Psoas muscle (tissue), 8 donors: ENCODE data around the gene TARBP1. TPM values are rescaled to one million over a fixed set of nuclear protein-coding genes. Genes with fewer than 3 reads are reported as not detected.

Experiments used
- ATAC-seq, 4 donors: fragments of 200-7000 bp; cut with Tn5 transposase; one replicate each; pipeline ENCODE4 v1.9.1; 2020; ENCODE audit warnings: moderate library complexity in 3 of 4, mild to moderate bottlenecking in 2 of 4
- DNase-seq, 2 donors: peaks; one replicate each; pipeline ENCODE4 v3.0.0-alpha.2; 2020
- H3K27ac ChIP-seq: fragments of 200-600 bp; one replicate; pipeline ENCODE4 v1.8.0; 2022
- H3K27me3 ChIP-seq, 3 donors: fragments of 200-600 bp in 1 of 3; one replicate each; pipeline versions ENCODE4 v1.6.1 to v1.8.0; 2013 to 2022; ENCODE audit warnings: low read length in 2 of 3, mild to moderate bottlenecking in 2 of 3, moderate library complexity in 1 of 3; ENCODE audit not compliant: insufficient read depth in 3 of 3
- H3K36me3 ChIP-seq, 2 donors: fragments of 200-600 bp in 1 of 2; one replicate each; pipeline versions ENCODE4 v1.6.1 to v1.8.0; 2013 to 2022; ENCODE audit warnings: low read depth in 1 of 2, mild to moderate bottlenecking in 1 of 2, moderate library complexity in 1 of 2; ENCODE audit not compliant: insufficient read depth in 1 of 2
- H3K4me1 ChIP-seq: fragments of 200-600 bp; one replicate; pipeline ENCODE4 v1.8.0; 2022
- H3K4me3 ChIP-seq: fragments of 200-600 bp; one replicate; pipeline ENCODE4 v1.8.0; 2022; ENCODE audit warnings: mild to moderate bottlenecking
- H3K9me3 ChIP-seq: fragments of 200-600 bp; one replicate; pipeline ENCODE4 v1.8.0; 2022
- WGBS, 3 donors: extraction: QIAGEN DNeasy Blood & Tissue Kit; methylation state at CpG; one replicate each; pipeline versions ENCODE4 v1.1.6 to v1.1.7; 2013; 5-methylcytosine and 5-hydroxymethylcytosine counted together
- intact Hi-C, 2 donors: fragments of 100-400 bp; cut with DNase I; formaldehyde crosslinking; loops; one replicate each; pipeline versions ENCODE4 v1.11.0 to v1.14.2; 2022
- polyA plus RNA-seq, 3 donors: library from polyadenylated mRNA; stranded (reverse); fragments of 200-250 nt; gene quantifications; one replicate each; pipeline ENCODE4 v1.2.3, GENCODE V29; 2013
- total RNA-seq, 4 donors: library from RNA; stranded (reverse); fragmentation: NEBNext Ultra II Directional in 2 of 4; extraction: Animal tissue kit (Norgen Biotek cat#: 25700) in 2 of 4; gene quantifications; one replicate each; pipeline versions ENCODE4 v1.2.1 to v1.2.4, GENCODE V29; 2021 to 2023
- TF ChIP-seq, protein P1 (sequence below): fragments of 200-600 bp; IDR thresholded peaks from one replicate; pipeline ENCODE4 v1.8.0; 2022; ENCODE audit warnings: antibody characterized with exemption
- donor health status: healthy with polysubstance abuse.
- donor health status: DM: no; HTN: no; CAD: no; lungs with moderate emphysema.
- donor health status: Bipolar disorder and iron deficiency.
- donor health status: healthy.
- donor health status: DM: yes; HTN: yes; CAD: no.
- donor health status: DM: no; HTN: no; CAD: no.
- donor health status: DM: no; HTN: no; CAD: no.
- donor health status: DM: yes; HTN: yes; CAD: no.

TARBP1 gene
- total and polyA plus RNA-seq, 7 donors = 5.8 to 10.5 (median 8.5) TPM

DNA sequence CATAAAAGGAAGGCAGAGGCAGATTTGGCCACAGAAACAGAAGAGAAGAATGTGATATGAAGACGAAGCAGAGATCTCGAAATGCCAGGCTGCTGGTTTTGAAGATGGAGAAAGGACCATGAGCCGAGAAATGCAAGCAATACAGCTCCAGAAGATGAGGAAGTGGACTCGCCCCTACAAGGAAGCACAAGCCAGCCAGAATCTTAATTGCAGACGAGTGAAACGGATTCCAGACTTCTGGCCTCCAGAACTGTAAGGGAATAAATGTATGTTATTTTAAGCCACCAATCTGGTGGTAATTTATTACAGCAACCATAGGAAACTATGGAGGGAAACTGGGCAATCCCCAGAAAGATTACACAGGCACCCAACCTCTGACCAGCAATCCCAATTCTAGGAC is 24.1 kb downstream of the TARBP1 start:
- Histone ChIP-seq H3K4me1 (peaks cover 4% of the 10 kb centered on the region), H3K9me3 (no peaks in the 10 kb centered on the region), H3K4me3 (no peak overlapping the region), H3K27ac (no peak overlapping the region), H3K27me3 (no peaks in the 10 kb centered on the region), H3K36me3 (peaks cover 6 to 58% of the 10 kb centered on the region in 2 donors)
- 68 to 83% (median 80%) methylated on average over 6 of the region's 6 CpGs for WGBS, 3 donors
- intact Hi-C loops = no loop called here
- ATAC-seq (no peak), DNase-seq (no peak)
- TF ChIP-seq, protein P1, sequence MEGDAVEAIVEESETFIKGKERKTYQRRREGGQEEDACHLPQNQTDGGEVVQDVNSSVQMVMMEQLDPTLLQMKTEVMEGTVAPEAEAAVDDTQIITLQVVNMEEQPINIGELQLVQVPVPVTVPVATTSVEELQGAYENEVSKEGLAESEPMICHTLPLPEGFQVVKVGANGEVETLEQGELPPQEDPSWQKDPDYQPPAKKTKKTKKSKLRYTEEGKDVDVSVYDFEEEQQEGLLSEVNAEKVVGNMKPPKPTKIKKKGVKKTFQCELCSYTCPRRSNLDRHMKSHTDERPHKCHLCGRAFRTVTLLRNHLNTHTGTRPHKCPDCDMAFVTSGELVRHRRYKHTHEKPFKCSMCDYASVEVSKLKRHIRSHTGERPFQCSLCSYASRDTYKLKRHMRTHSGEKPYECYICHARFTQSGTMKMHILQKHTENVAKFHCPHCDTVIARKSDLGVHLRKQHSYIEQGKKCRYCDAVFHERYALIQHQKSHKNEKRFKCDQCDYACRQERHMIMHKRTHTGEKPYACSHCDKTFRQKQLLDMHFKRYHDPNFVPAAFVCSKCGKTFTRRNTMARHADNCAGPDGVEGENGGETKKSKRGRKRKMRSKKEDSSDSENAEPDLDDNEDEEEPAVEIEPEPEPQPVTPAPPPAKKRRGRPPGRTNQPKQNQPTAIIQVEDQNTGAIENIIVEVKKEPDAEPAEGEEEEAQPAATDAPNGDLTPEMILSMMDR = no peak

DNA sequence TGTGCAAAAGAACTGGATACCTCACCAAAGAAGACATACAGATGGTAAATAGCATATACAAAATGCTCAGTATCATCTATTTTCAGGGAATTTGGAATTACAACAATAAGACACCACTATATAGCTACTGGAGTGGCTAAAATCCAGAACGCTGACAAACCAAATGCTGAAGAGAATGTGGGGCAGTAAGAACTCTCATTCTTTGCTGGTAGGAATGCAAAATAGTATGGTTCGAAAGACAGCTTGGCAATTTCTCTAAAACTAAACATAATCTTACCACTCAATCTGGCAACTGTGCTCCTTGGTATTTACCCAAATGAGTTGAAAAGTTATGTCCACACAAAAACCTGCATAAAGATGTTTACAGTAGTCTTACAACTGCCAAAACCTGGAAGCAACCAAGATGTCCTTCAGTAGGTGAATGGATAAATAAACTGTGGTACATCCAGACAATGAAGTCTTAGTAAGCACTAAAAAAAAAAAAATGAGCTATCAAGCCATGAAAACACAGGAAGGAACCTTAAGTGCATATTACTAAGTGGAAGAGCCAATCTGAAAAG is 26.5 kb downstream of the TARBP1 start:
- WGBS, 3 donors = 96 to 98% (median 97%) methylated on average over 2 of the region's 2 CpGs
- H3K27ac ChIP-seq = no peak overlapping the region
- no peaks in the 10 kb centered on the region for H3K27me3 ChIP-seq
- no peaks in the 10 kb centered on the region for H3K4me1 ChIP-seq
- TF ChIP-seq, protein P1 = no peak
- no peaks in the 10 kb centered on the region for H3K9me3 ChIP-seq
- no peak for DNase-seq
- peaks cover 6 to 75% of the 10 kb centered on the region in 2 donors for H3K36me3 ChIP-seq
- intact Hi-C loops = no loop called here
- ATAC-seq = no peak
- no peak overlapping the region for H3K4me3 ChIP-seq

DNA sequence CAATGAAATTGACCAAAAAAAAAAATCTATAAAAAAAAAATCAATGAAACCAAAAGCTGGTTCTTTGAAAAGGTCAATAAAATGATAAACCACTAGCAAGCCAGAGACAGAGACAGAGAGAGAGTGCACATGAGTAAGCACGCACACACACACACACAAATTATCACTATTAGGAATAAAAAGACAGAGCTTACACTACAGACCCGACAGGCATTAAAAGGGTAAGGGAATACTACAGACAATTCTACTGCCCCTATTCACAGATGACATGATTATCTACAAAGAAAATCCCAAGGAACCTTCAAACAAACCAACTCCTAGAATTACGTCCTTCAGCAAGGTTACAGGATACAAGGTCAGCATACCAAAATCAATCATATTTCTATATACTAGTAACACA is 38.6 kb downstream of the TARBP1 start:
- ATAC-seq = no peak
- peaks cover 0 to 23% of the 10 kb centered on the region in 2 donors for H3K36me3 ChIP-seq
- no peak overlapping the region for H3K4me3 ChIP-seq
- H3K4me1 ChIP-seq = peaks cover 17% of the 10 kb centered on the region
- intact Hi-C loops = no loop called here
- DNase-seq = no peak
- TF ChIP-seq, protein P1 = no peak
- no peak overlapping the region for H3K27ac ChIP-seq
- H3K27me3 ChIP-seq = no peaks in the 10 kb centered on the region
- 96 to 97% (median 96%) methylated on average over 3 of the region's 3 CpGs for WGBS, 3 donors
- H3K9me3 ChIP-seq = no peaks in the 10 kb centered on the region

DNA sequence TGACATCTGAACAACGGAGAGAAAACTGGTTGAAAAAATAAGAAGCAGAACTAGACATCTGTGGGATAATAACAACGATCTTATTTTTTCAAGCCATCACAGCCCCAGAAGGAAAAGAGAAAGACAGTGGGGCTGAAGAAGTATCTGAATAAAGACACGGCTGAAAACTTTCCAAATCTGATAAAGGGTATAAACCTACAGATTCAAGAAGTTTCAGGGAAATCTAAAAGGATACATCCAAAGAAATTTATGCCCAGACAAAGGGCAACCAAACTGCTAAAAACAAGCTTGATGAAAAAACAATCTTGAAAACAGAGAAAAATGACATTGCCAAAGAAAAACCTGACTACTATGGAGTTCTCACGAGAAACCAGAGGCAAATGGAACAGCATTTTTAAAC is 40.4 kb downstream of the TARBP1 start:
- 93 to 97% (median 94%) methylated on average over 4 of the region's 4 CpGs for WGBS, 3 donors
- DNase-seq (no peak), ATAC-seq (no peak)
- no peak overlapping the region for H3K4me3 ChIP-seq
- intact Hi-C loops = no loop called here
- peaks cover 0 to 6% of the 10 kb centered on the region in 2 donors for H3K36me3 ChIP-seq
- H3K4me1 ChIP-seq = peaks cover 17% of the 10 kb centered on the region
- H3K27me3 ChIP-seq = no peaks in the 10 kb centered on the region
- H3K27ac ChIP-seq = no peak overlapping the region
- TF ChIP-seq, protein P1 = no peak
- no peaks in the 10 kb centered on the region for H3K9me3 ChIP-seq
